Muscle of back (tissue), 11 donors: ENCODE data around the gene B4GALT2. TPM values are rescaled to one million over a fixed set of nuclear protein-coding genes. Genes with fewer than 3 reads are reported as not detected.

ENCODE experiments used
- DNase-seq, 3 donors: peaks; one replicate each; pipeline versions ENCODE4 v3.0.0 to v3.0.0-alpha.2; 2013
- polyA plus RNA-seq, 10 donors: library from polyadenylated mRNA; unstranded; fragments of 120-200 nt; gene quantifications; one replicate each; pipeline ENCODE4 v1.2.1, GENCODE V29; 2013; ENCODE audit not compliant: insufficient read length in 10 of 10

B4GALT2 gene
- polyA plus RNA-seq, 10 donors: 36.4 to 65.4 (median 42.9) TPM

DNA sequence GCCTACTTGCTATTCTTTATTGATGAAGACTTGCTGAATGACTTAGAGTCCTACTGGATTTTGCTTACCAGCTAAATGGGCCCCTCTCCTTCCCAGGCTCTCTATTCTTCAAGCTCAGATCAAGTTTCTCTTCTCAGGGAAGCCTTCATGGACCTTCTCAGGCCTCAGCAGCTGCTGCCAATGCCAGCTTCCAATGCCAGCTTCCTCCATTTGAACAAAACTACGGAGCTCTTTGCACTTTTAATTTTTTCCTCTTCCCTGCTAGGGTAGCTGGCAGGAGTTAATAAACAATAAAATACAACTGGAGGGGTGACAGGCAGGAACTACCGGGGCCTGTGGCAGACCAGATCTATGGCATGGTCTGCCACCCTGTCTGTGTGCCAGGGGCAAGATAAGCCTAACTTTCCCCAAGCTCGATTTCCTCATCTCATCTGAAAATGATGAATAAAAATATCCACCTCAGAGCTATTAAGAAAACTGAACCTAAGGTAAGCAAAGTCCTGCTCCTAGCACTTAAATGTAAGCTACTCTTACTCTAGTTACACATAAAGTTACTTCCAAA lies 33.3 kb upstream of the B4GALT2 start:
- DNase-seq: peak in 1 of 3 donors; percentile 25

GRCh38 chr1:43946236-43947060 lies 32.6 kb upstream of the B4GALT2 start, which contains the start of gene IPO13:
TSS of gene IPO13 (plus strand) at chr1:43946950. CDS start at chr1:43947601, 651 bp downstream.
- peak; percentile 94 to 99 (median 97) for DNase-seq

DNA sequence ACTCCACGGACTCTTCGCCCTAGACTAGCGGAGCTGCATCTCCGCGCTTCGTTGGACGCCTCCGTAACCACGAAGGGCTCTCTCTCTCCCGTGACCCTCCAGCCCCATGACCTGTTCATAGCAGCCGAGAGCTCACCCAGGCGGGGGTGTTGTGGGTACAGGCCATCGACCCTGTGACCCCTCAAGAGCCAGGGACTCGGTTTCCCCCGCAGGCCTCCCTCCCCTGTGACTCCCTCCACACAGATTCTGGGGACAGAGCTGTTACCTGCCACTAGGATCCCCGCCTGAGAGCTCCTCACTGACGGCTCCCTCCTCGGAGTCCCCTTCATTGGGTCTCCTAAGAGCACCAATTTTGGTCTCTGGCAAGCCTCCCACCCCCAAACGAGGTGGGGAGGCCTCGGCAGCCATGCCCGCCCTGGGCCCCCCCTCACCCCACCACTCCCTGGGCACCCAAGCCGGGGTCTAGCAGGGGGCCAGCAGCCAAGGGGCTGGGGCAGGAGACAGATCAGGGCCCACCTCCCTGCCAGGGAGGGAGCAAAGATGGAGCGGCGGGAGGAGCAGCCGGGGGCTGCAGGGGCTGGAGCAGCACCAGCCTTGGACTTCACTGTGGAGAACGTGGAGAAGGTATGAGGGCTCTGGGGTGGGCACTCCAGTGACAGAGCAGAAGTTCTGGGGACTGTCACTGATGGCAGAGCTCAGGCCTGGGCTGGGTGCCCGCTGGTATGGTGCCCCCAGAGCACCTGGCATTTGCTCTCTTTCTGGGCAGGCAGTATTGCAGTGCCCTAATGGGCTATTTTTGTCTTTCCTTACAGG lies 31.7 kb upstream of the B4GALT2 start:
- DNase-seq: no peak

GRCh38 chr1:43947874-43948437 lies 31.1 kb upstream of the B4GALT2 start:
- no peak for DNase-seq

DNA sequence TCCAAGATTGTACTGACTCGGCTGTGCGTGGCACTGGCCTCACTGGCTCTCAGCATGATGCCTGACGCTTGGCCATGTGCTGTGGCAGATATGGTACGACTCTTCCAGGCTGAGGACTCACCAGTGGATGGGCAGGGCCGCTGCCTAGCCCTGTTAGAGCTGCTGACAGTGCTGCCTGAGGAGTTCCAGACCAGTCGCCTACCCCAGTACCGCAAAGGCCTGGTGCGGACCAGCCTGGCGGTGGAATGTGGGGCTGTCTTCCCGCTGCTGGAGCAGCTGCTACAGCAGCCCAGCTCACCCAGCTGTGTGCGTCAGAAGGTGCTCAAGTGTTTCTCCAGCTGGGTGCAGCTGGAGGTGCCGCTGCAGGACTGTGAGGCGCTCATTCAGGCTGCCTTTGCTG lies 29.3 kb upstream of the B4GALT2 start:
- DNase-seq: no peak

GRCh38 chr1:43951021-43951985 lies 27.7 kb upstream of the B4GALT2 start:
- DNase-seq: no peak

GRCh38 chr1:43952731-43953346 lies 26.2 kb upstream of the B4GALT2 start:
- no peak for DNase-seq

- no peak for DNase-seq
Observed at GRCh38 chr1:43953361-43953760, 25.6 kb upstream of the B4GALT2 start.

GRCh38 chr1:43954036-43954435 lies 25.0 kb upstream of the B4GALT2 start:
- DNase-seq: no peak

- DNase-seq: no peak
Observed at GRCh38 chr1:43956234-43956633, 22.8 kb upstream of the B4GALT2 start.

- DNase-seq: no peak
Observed at GRCh38 chr1:43957407-43958040, 21.5 kb upstream of the B4GALT2 start.

DNA sequence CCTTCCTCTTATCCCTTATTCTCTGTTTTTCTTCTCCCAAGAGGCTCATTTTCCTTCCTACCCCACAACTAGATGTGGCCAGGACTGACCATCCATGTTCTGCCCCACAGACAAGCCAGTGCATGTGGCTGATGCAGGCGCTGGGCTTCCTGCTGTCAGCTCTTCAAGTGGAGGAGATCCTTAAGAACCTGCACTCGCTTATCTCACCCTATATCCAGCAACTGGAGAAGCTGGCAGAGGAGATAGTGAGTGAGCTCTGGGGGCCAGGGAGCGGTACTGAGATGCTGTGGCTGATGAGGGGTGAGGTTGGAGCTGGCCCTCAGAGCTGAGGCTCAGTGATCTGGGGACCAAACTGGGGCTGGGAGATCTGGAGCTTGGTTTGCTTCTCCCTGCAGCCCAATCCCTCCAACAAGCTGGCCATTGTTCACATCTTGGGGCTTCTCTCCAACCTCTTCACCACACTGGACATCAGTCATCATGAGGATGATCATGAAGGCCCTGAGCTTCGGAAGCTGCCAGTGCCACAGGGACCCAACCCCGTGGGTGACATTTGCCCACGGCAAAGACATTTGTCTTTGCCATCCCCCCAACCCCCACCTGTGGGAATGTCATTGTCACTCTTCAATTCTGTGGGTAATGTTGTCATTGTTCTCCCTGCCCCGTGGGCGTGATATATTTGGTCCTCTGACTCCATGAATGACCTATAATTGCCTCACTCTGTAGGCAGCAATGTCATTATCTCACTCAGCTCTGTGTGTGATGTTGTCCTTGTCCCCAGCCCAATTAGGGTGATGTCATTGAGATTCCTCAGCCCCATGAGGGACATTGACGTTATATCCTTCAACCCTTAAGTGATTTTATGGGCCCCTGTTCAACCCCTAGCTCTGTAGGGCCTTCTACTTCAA lies 20.4 kb upstream of the B4GALT2 start:
- no peak for DNase-seq

- DNase-seq: no peak
Observed at GRCh38 chr1:43960798-43961197, 18.2 kb upstream of the B4GALT2 start.

GRCh38 chr1:43961692-43962091 lies 17.3 kb upstream of the B4GALT2 start:
- no peak for DNase-seq

DNA sequence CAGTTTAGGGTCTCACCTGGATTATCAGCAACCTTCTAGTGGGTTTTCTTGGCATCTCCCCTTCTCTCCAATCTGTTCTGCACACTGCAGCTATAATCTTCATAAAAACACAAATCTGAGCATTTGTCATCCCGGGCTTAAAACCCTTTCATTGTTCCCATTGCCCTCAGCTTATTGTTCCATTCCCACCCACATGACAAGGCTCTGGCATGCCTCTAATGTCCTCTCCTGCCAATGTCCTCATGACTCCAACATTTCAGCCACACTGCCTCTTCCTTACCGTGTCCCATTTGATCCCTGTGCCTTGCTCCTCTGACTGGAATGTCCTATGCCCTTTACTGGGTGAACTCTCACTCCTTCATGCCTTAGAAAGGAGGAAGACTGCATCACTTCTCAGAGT lies 16.7 kb upstream of the B4GALT2 start:
- DNase-seq: no peak

DNA sequence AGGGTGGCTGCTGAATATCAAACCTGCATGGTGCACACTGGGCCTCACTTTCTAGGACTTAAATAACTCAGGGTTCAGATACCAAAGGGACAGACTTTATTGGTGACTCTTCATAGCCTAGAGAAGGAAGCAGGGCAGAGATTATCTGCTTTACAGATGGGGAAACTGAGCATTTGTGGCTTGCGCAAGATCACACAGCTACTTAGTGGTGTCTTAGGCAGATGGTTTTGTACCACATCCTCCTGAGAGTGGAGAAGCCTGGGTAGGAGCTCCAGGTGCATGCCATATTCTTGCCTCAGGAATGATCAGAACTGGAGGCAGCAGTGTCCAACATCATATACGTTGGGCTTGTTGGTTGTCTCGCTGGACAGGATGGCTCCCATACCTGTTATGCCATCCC lies 16.0 kb upstream of the B4GALT2 start:
- DNase-seq: no peak

- no peak for DNase-seq
Observed at GRCh38 chr1:43963890-43964289, 15.1 kb upstream of the B4GALT2 start.

- DNase-seq: no peak
Observed at GRCh38 chr1:43965316-43965715, 13.7 kb upstream of the B4GALT2 start.
